Kidney epithelial cell (primary cell): ENCODE data around the gene ZFHX3. TPM values are rescaled to one million over a fixed set of nuclear protein-coding genes. Genes with fewer than 3 reads are reported as not detected.
A peak's percentile ranks its signal among the peaks of the same experiment; 100 is the strongest.

ENCODE experiments used
- DNase-seq: peaks from one replicate; pipeline ENCODE4 v3.0.0-alpha.2; 2010; ENCODE audit warnings: low read depth
- H3K27me3 ChIP-seq: 2 replicates; pipeline ENCODE4 v1.6.0; 2011; ENCODE audit warnings: low read length; ENCODE audit not compliant: control insufficient read depth, insufficient read depth
- H3K36me3 ChIP-seq: 2 replicates; pipeline ENCODE4 v1.5.1; 2011; ENCODE audit warnings: low read length; ENCODE audit not compliant: control insufficient read depth, insufficient read depth
- H3K4me3 ChIP-seq: 2 replicates; pipeline ENCODE4 v1.5.1; 2011; ENCODE audit warnings: low read depth, mild to moderate bottlenecking, control low read depth, low read length
- total RNA-seq: library from RNA; depleted of rRNA; stranded (reverse); fragments of >200 nt; gene quantifications from 2 replicates; pipeline ENCODE4 v1.2.3, GENCODE V29; 2015
- TF ChIP-seq, protein P1 (sequence below): IDR thresholded peaks from 2 replicates; pipeline ENCODE4 v1.5.1; 2011; ENCODE audit warnings: mild to moderate bottlenecking, moderate library complexity, low read length, control low read depth, inconsistent platforms; ENCODE audit not compliant: insufficient read depth, poor library complexity, severe bottlenecking

Gene ZFHX3
- total RNA-seq, 1 donor from 2014 or later: 19.9 TPM

DNA sequence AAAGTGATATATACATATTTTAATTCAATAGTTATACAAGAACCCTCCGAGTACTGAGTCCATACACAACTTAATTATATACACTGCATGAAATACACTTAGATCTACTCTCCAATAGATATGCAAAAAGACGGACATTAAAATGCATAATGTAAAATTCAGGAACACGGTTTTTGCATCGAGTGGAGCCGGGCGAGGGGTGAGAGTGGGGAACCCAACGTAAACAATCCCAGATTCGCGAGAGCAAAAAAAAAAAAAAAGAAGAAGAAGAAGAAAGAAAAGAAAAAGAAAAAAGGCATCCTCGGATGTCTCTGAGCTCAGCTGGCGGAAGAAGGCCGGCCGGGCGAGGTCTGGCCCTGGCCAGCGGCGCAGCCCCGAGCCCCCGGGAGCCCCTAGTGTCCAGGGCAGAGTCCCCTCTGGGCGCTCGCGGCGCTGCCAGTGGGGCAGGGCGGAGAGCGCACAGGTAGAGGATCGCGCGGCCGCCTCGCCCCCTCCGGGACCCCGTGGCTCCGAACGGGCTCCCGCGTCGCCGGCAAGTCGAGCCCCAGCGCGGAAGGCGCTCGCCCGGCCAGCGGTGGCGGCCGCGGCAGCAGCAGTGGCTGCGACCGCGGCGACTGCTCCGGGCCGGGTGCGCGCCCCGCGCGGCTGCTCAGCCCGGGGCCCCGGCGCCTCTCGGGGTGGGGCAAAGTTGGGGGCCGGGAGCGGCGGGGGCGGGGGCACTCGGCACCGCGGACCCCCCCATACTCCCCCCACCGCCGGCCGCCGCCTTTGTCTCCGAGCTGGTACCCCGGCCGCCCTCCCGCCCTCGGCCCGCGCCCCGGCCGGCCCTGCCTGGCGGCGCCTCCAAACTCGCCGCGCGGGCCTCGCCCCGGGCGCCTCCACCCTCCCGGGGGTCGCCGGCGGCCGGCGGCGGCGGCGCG lies 9.6 kb upstream of the ZFHX3 start:
- DNase-seq: no peak
- Histone ChIP-seq H3K4me3 (peak overlapping the region; percentile 70), H3K27me3 (no peaks in the 10 kb centered on the region), H3K36me3 (no peaks in the 10 kb centered on the region)
- TF ChIP-seq, protein P1, sequence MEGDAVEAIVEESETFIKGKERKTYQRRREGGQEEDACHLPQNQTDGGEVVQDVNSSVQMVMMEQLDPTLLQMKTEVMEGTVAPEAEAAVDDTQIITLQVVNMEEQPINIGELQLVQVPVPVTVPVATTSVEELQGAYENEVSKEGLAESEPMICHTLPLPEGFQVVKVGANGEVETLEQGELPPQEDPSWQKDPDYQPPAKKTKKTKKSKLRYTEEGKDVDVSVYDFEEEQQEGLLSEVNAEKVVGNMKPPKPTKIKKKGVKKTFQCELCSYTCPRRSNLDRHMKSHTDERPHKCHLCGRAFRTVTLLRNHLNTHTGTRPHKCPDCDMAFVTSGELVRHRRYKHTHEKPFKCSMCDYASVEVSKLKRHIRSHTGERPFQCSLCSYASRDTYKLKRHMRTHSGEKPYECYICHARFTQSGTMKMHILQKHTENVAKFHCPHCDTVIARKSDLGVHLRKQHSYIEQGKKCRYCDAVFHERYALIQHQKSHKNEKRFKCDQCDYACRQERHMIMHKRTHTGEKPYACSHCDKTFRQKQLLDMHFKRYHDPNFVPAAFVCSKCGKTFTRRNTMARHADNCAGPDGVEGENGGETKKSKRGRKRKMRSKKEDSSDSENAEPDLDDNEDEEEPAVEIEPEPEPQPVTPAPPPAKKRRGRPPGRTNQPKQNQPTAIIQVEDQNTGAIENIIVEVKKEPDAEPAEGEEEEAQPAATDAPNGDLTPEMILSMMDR: peak; percentile 22

DNA sequence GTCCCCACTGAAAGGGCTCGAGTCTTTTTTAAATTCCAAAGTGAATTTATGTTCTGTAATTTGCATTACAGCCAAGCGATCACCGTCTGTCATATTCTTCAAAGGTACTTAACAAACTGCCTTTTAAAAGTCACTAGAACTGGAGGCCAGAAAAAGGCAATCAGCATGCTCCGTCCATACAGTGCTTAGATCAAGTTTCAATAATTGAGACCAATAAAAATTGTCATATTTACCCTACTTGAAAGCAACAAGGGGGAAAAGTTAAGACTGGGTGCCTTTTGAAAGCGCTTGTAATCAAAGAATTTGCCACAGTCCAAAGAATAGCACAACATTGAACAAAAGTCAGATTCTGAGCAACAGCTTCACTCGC lies 9.0 kb upstream of the ZFHX3 start:
- Histone ChIP-seq H3K27me3 (no peaks in the 10 kb centered on the region), H3K4me3 (peak overlapping the region; percentile 70), H3K36me3 (no peaks in the 10 kb centered on the region)
- TF ChIP-seq, protein P1: no peak
- no peak for DNase-seq

DNA sequence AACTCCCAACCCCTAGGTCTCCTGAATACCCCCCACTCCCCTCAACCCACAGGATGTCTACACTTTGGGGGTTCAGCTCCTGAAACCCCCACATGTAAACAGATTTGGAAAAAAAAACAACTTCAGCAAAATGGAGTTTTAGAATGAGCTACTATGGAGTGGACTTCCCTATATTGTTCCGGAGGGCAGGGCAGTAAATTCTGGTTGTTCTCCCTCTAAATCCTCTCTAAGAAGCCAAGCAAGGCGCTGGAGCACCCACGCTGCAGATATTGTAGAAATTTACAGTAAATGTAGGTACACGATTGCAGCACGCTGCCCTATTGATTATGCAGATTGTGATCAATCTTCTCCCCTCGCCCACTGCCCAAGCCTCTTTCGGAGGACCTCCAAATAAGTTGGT lies 8.5 kb upstream of the ZFHX3 start:
- Histone ChIP-seq H3K36me3 (no peaks in the 10 kb centered on the region), H3K4me3 (peak overlapping the region; percentile 70), H3K27me3 (no peaks in the 10 kb centered on the region)
- no peak for DNase-seq
- TF ChIP-seq, protein P1: no peak

DNA sequence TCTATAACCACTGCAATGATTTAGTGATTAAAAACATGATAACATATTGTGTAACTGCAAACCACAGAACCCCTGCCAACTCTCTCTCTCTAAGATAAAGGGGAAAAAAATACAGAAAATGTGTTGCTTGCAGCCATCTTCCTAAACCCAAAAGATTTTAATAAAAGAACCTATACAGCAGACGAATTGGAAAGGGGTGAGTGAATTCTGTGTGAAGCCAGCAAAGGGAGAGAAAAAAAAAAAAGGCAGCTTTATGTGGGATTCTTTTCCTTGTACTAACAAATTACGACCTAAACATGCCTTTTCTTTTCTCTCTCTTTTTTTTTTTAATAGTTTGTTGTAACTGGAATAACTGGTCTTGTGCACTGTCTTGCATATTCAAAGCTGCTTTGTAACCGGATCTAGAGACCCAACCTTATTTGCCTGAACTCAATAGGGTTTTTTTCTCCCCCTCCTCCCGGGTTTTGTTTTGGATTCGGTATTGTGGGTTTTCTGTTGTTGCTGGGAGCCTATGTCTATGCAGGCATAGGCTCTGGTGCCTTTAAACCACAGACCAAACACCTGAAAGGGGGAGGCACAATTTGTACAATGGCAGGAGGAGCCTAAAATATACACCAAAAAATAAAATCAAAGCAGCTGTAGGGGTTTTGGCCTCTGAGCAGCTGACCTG lies 7.0 kb upstream of the ZFHX3 start:
- Histone ChIP-seq H3K27me3 (no peaks in the 10 kb centered on the region), H3K4me3 (peak overlapping the region; percentile 6), H3K36me3 (no peaks in the 10 kb centered on the region)
- TF ChIP-seq, protein P1: no peak
- DNase-seq: no peak

DNA sequence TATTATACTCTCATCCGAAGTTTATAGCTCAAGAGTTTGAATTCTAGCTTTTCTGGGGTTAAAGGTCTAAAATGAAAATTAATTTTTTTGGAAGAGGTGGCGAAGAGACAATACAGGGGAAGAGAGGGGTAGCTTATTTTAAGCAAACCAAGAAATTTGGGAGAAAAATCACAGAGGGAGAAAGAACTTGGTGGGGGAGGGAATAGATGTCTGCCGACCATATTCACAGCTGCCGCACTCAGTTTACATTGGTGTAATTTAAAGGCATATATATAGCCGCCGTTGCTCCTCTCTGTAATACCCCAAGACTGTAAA lies 6.5 kb upstream of the ZFHX3 start:
- no peaks in the 10 kb centered on the region for H3K27me3 ChIP-seq
- no peak for DNase-seq
- H3K4me3 ChIP-seq: no peak overlapping the region
- no peaks in the 10 kb centered on the region for H3K36me3 ChIP-seq
- TF ChIP-seq, protein P1: no peak

DNA sequence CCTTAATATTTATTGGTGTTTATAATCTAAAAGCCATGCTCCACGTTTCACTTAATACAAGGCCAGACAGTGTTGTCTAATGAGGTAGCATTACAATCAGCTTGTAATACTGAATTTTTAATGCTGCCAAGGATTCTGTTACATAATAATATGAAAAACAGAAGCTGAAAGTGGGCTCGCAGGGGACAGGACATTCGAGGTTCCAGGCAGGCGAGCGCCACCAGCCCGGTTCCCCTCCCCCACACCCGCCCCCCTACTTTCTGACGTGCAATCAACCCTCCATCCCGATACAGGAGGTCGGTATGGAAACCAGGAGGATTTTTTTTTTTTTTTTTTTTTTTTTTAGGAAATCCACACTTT lies 6.2 kb upstream of the ZFHX3 start:
- no peak overlapping the region for H3K4me3 ChIP-seq
- no peaks in the 10 kb centered on the region for H3K36me3 ChIP-seq
- no peak for DNase-seq
- TF ChIP-seq, protein P1: no peak
- no peaks in the 10 kb centered on the region for H3K27me3 ChIP-seq
